Stimulated activated CD8-positive, alpha-beta memory T cell treated with anti-CD3 and anti-CD28 coated beads, Interleukin-7, amount 100 ng/mL, for 48 hours (primary cell): ENCODE data around the gene AGFG2.
"Not testable (repeated sequence)": the region's sequence is repeated elsewhere in the genome, so short reads cannot be mapped to it uniquely, and the experiment has no call there.

Source experiments
- DNase-seq, 2 donors: peaks; one replicate each; pipeline ENCODE4 v3.0.0-alpha.2; 2020; ENCODE audit warnings: low read depth in 1 of 2; ENCODE audit errors: extremely low read depth in 1 of 2

AGFG2 gene

DNA sequence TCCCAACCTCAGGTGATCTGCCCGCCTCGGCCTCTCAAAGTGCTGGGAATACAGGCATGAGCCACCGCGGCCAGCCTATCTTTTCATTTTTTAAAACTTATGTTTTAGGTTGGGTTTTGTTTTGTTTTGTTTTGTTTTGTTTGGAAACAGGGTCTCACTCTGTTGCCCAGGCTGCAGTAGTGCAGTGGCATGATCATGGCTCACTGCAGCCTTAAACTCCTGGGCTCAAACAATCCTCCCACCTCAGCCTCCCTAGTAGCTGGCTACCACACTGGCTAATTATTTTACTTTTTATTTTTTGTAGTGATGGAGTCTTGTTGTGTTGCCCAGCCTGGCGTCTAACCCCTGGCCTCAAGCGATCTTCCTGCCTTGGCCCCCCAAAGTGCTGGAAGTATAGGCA, 19.4 kb upstream of the AGFG2 start:
- DNase-seq = no peak

- DNase-seq = no peak
These were observed 18.9 kb upstream of the AGFG2 start for GRCh38 chr7:100520138-100520537.

GRCh38 chr7:100521076-100521475, 17.9 kb upstream of the AGFG2 start:
- DNase-seq = no peak

GRCh38 chr7:100521909-100522593, 17.0 kb upstream of the AGFG2 start:
- not testable (repeated sequence) for DNase-seq

DNA sequence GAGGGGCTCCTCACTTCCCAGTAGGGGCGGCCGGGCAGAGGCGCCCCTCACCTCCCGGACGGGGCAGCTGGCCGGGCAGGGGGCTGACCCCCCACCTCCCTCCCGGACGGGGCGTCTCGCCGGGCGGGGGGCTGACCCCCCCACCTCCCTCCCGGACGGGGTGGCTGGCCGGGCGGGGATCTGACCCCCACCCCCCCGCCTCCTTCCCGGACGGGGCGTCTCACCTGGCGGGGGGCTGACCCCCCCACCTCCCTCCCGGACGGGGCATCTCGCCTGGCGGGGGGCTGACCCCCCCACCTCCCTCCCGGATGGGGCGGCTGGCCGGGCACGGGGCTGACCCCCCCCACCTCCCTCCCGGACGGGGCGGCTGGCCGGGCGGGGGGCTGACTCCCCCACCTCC, 15.8 kb upstream of the AGFG2 start:
- DNase-seq = not testable (repeated sequence)

DNA sequence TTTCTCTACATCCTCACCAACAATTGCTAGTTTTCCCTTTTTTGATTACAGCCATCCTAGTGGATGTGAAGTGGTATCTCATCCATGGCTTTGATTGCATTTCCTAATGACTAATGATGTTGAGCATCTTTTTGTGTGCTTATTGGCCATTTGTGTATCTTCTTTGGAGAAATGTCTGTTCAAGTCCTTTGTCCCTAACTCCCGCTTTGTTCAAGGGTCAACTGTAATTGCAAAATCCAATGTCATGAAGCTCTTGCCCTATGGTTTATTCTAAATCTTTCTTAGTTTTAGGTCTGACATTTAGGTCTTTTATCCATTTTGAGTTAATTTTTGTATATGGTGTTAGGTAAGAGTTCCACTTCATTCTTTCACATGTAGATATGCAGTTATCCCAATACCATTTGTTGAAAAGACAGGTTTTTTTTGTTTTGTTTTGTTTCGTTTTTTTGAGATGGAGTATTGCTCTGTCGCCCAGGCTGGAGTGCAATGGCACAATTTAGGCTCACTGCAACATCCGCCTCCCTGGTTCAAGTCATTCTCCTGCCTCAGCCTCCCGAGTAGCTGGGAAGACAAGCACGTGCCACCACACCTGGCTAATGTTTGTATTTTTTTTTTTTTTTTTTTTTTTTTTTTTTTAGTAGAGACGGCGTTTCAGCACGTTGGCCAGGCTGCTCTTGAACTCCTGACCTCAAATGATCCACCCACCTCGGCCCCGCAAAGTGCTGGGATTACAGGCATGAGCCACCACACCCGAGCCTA, 10.7 kb upstream of the AGFG2 start:
- DNase-seq = not testable (repeated sequence)

GRCh38 chr7:100532165-100533022, 6.6 kb upstream of the AGFG2 start:
- DNase-seq = no peak

GRCh38 chr7:100535982-100536381, 3.0 kb upstream of the AGFG2 start:
- not testable (repeated sequence) for DNase-seq

GRCh38 chr7:100536695-100537094, 2.3 kb upstream of the AGFG2 start:
- DNase-seq = not testable (repeated sequence)

DNA sequence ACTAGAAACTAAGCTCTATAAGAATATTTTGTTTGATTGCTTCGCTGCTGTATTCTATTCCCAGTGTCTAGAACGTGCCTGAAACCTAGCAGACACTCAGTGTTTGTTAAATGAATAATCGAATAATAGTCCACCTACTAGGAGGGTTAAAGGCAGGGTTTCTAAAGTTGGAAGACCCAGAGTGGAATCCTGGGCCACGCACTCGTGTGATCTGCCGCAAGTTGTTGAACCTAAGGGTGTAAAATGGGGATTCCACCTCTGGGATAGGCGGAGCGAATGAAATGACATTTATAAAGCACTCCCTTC, 702 bp upstream of the AGFG2 start:
- DNase-seq = no peak

DNA sequence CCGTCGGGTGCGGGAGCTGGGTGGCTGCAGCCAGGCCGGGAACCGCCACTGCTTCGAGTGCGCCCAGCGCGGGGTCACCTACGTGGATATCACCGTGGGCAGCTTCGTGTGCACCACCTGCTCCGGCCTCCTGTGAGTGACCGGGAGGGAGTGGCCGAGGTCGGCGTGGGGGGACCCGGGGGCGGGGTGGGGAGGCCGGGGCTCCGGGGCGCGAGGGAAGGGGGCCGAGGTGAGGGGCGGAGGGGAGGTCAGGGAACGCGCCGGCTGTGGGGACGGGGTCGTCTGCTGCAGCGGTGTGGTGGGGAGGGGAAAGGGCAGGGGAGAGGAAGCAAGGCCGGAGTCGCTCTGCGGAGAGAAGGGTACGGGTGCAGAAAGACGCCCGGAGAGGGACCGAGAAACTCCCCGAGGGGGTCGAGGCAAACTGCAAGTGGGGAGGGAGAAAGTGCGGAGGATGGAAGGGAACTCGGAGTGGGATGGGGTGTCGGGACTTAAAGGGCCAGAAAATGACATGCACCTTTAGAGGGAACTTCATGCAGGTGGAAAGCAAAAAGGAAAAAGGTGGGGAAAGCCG, 518 bp downstream of the AGFG2 start:
- DNase-seq = no peak

GRCh38 chr7:100540073-100540723, 1.2 kb downstream of the AGFG2 start:
- DNase-seq = no peak

GRCh38 chr7:100541309-100541708, 2.3 kb downstream of the AGFG2 start:
- DNase-seq = not testable (repeated sequence)

GRCh38 chr7:100543586-100543985, 4.6 kb downstream of the AGFG2 start:
- DNase-seq = no peak

DNA sequence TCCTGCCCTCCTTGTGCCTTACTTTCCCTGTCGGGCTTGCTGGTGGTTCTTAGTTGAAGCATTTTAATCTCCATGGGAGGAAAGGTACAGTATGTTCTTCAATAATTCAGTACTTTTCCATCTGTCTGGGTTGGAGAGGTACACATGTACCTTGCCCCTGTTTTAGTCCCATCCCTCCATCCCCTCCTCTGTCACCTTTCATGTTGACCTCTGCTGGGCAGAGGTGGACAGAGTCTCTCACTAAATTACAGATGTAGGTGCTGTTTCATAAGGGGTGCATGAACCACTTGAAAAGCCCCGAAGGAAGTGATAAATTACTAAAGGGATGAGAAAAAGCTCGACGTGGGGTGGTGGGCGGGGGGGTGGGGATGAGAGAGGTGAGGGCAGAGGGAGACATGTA, 5.4 kb downstream of the AGFG2 start:
- DNase-seq = no peak

DNA sequence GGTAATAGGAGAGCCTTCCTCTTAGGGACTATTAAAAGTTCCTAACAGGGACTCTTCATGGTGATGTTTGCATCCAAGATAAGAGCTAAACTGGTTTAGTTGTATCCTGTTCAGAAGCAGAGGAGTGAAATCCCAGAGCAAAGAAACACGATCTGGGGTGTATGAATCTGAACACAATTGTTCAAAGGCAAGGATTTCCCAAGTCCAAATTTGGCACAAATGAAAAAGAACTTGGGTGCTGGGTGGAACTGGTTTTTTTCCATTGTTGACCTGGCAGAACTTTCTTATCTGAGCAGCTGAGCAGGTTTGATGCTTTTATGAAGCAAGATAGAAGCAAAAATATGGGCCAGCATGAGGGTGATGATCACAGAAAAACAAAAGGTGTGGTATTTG, 6.0 kb downstream of the AGFG2 start:
- no peak for DNase-seq

DNA sequence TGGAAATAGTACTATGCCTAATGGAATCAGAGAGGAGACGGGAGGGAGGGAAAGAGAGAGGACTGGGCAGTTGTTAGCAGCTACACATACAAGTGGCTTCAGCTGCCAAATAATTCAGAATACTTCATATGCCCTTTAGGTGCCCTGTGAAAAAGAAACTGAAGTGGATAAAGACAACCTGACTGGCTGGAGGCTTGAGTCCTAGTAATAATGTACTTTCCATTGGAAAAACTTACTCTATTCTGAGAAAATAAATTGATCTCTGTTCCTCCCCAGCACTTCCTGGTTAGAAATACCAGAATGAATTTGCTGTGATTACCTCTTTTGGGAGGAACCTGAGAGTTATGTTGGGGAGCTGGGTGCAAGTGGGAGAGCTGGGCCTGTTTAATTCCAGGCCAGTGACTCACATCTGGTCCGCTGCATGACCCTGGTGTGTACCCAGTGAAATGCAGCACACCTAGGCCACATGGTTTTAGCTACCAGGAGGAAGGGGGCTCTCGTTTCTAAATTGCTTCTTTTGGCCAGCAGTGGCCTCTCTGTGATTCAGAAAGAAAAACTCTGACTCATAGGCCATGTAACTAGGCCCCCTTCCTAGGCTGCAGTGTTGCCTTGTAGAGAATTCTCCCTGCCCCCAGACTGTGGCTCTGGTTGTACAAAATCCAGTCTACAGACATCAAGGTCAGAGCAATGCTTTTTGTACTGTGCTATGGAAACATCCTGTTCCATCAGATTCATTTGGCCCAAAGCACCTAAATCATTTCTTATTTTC, 6.5 kb downstream of the AGFG2 start:
- DNase-seq = peak; percentile 53 to 79

DNA sequence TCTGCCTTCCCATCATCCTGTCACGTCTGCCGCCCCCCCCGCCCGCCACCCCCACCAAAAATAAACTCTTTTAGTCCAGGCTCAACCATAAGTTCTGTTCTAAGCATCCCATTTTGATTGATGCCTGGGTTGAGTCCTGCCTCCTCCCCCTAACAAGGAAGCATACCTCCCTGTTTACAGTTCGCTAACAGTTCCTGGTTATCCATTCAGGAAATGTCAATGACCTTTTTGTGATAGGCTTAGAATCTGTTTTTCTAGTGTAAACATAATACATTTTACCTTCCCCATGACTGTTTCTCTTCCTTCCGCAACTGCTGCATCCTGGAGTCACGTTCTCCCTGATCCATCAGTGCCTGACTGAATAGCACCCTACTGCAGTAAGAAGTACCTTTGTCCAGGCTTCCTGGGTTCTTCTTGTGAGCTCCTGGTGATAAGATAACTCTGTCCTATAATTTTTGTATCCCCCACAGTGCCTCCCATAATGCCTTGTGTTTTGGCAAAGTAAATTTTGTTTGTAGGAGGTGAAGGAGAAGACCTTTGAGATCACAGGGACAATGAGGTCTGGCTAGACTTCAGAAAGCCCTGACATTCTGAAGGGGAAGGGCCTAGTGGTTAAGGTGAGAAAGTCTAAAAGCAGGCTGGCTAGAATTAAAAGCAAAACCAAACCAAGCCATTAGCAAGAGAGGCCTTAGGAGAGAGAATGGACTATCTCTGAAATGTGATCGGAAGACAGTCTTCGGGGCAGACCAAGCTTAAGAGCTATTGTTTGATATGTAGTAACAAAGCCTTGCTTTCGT, 7.3 kb downstream of the AGFG2 start:
- no peak for DNase-seq
